GM13977 (cell line): ENCODE measurements around the gene CHD2.
"Not testable (repeated sequence)": the region's sequence is repeated elsewhere in the genome, so short reads cannot be mapped to it uniquely, and the experiment has no call there.

ENCODE experiments used
- DNase-seq: peaks from one replicate; pipeline ENCODE4 v3.0.0; 2012; ENCODE audit warnings: low spot score
- CTCF ChIP-seq: IDR thresholded peaks from 2 replicates; pipeline ENCODE4 v1.5.1; 2012; ENCODE audit warnings: mild to moderate bottlenecking, control low read depth; ENCODE audit not compliant: insufficient read depth; ENCODE audit errors: extremely low read depth, missing control alignments
- in situ Hi-C: fragments of 300-500 bp; cut with MboI; formaldehyde crosslinking; loops from one replicate; pipeline ENCODE4 v1.12.0; 2022; ENCODE audit warnings: low sequenced_read_pairs, low pct_unique_long_range_greater_than_20kb, mixed read lengths, inconsistent platforms; ENCODE audit not compliant: unreplicated experiment

Gene CHD2

GRCh38 chr15:92909136-92909781, 9.1 kb downstream of the CHD2 start:
- no peak for TF ChIP-seq CTCF
- in situ Hi-C loops = no loop called here

GRCh38 chr15:92910451-92910850, 10.3 kb downstream of the CHD2 start:
- TF ChIP-seq CTCF = no peak
- in situ Hi-C loops = no loop called here
- DNase-seq = no peak

More at GRCh38 chr15:92909136-92909781, 9.1 kb downstream of the CHD2 start:
- no peak for DNase-seq

GRCh38 chr15:92914103-92914499, 14.0 kb downstream of the CHD2 start:
- in situ Hi-C loops = no loop called here
- TF ChIP-seq CTCF = no peak
- no peak for DNase-seq

- no peak for DNase-seq
- in situ Hi-C loops = no loop called here
- no peak for TF ChIP-seq CTCF
Measured at GRCh38 chr15:92914768-92915221, 14.7 kb downstream of the CHD2 start.

GRCh38 chr15:92915766-92916435, 15.8 kb downstream of the CHD2 start:
- in situ Hi-C loops = no loop called here
- no peak for DNase-seq
- no peak for TF ChIP-seq CTCF

- peak; percentile 85 for TF ChIP-seq CTCF
- DNase-seq = peak; percentile 68
- in situ Hi-C loops = no loop called here
Measured at GRCh38 chr15:92917598-92918407, 17.7 kb downstream of the CHD2 start.

GRCh38 chr15:92918881-92919280, 18.8 kb downstream of the CHD2 start:
- DNase-seq, in situ Hi-C loops: not testable (repeated sequence)
